ENCODE data around the gene CRISP1. TPM values are rescaled to one million over a fixed set of nuclear protein-coding genes. Genes with fewer than 3 reads are reported as not detected.
"Not testable (repeated sequence)": the region's sequence is repeated elsewhere in the genome, so short reads cannot be mapped to it uniquely, and the experiment has no call there.

Gene CRISP1
- total RNA-seq, 1 donor from 2014 or later: not detected

GRCh38 chr6:49847673-49848072, 18.7 kb downstream of the CRISP1 start:
- intact Hi-C loops (cut with DNase I): loop anchor here (2.0 kb wide), 1 partner anchor 223 kb away; no protein-coding TSS in a partner anchor
- DNase-seq (ENCODE audit: missing footprints): no peak
- ATAC-seq: no peak

DNA sequence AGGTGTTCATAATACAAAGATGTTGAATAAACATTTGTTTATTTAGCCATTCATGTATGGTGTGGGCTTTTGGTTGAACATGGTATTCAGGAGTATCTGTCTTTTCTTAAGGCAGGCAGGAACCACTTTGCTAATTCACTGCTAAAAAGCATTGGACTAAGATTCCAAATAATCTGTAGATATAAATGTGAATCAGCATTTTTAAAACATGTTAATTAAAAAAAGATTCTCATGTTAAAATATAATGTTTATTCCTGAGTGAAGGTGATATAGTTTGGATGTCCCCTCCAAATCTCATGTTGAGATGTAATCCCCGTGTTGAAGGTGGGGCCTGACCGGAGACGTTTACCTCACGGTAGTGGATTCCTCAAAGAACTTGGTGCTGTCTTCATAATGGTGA, 19.3 kb downstream of the CRISP1 start:
- no peak for DNase-seq (ENCODE audit: missing footprints)

GRCh38 chr6:49841424-49841823, 24.9 kb downstream of the CRISP1 start:
- DNase-seq (ENCODE audit: missing footprints) (no peak), ATAC-seq (no peak)
- intact Hi-C loops (cut with DNase I): no loop called here

More for the DNA sequence above, 19.3 kb downstream of the CRISP1 start:
- ATAC-seq: no peak
- intact Hi-C loops (cut with DNase I): no loop called here

GRCh38 chr6:49839957-49840356, 26.4 kb downstream of the CRISP1 start:
- intact Hi-C loops (cut with DNase I): no loop called here

DNA sequence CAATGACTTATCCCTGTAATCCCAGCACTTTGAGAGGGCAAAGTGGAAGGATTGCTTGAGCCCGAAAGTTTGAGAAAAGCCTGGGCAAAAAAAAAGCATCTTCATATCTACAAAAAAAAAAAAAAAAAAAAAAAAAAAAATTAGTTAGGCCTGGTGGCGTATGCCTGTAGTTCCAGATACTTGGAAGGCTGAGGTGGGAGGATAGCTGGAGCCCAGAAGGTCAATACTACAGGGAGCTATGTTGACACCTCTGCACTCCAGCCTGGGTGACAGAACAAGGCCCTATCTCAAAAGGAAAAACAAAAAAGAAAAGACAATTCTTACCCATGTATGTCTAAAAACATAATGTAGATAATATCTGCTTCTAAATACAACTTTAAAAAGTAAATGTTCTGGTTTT, 27.2 kb downstream of the CRISP1 start:
- ATAC-seq: no peak
- intact Hi-C loops (cut with DNase I): no loop called here
- no peak for DNase-seq (ENCODE audit: missing footprints)

More at GRCh38 chr6:49839957-49840356, 26.4 kb downstream of the CRISP1 start:
- ATAC-seq: no peak
- no peak for DNase-seq (ENCODE audit: missing footprints)

- no peak for DNase-seq (ENCODE audit: missing footprints)
- no peak for ATAC-seq
- intact Hi-C loops (cut with DNase I): no loop called here
Measured at GRCh38 chr6:49835140-49835539, 31.2 kb downstream of the CRISP1 start.

- ATAC-seq: no peak
- DNase-seq (ENCODE audit: missing footprints): no peak
- intact Hi-C loops (cut with DNase I): no loop called here
Measured at GRCh38 chr6:49833386-49833785, 32.9 kb downstream of the CRISP1 start.

- intact Hi-C loops (cut with DNase I): no loop called here
- ATAC-seq (no peak), DNase-seq (ENCODE audit: missing footprints) (no peak)
Measured at GRCh38 chr6:49826743-49827406, 39.5 kb downstream of the CRISP1 start.

GRCh38 chr6:49815166-49815565, 51.2 kb downstream of the CRISP1 start:
- DNase-seq (ENCODE audit: missing footprints) (no peak), ATAC-seq (no peak)
- intact Hi-C loops (cut with DNase I): no loop called here

DNA sequence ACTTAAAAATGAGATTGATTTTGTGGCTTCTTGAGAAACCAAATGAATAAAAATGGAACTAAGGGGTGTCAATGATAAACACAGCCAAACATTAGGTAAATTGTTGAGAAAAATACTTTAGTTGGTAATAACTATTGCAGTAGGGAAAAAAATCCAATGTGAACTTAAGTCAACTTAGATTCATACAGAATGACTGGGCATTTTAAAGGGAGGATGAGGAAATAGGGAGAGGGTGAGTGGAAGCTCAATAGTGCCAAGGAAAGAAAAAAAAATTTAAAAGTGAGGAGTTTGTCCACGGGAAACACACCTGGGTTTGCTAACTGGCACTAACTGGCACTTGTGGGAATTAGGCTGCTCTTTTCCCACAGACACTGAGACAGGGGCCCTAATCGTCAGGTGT, 53.1 kb downstream of the CRISP1 start:
- intact Hi-C loops (cut with DNase I): no loop called here
- DNase-seq (ENCODE audit: missing footprints): no peak
- no peak for ATAC-seq

DNA sequence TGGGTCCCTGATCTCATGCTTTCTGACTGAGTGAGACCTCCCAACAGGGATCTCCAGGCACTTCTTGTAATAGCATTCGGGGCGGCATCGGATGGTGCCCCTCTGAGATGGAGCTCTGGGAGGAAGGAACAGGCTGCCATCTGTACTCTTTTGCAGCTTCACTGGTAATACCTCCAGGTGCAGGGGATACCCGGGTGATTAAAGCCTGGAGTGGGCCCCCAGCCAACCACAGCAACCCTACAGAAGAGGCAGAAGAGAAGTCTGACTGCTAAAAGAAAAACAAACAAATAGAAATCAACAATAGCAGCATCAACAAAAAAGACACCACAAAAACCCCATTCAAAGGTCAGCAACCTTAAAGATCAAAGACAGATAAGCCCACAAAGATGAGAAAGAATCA, 60.2 kb downstream of the CRISP1 start:
- intact Hi-C loops (cut with DNase I): no loop called here
- ATAC-seq: no peak
- DNase-seq (ENCODE audit: missing footprints): no peak

DNA sequence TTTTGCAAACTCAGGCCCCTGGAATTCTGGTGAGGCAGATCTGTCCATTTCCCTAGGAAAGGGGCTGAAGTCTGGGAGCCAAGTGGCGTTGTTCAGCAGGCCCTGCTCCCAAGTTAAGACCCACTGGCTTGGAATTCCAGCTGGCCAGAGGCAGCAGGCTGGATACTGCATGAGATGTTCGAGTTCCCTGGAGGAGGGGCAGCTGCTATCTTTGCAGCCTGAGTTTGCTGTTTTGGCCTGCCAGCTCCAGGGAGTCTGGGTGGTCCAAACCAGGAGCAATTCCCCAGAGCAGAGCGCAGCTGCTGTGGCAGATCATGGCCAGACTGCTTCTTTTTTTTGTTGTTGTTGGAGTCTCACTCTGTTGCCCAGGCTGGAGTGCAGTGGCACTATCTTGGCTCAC, 61.1 kb downstream of the CRISP1 start:
- no peak for ATAC-seq
- DNase-seq (ENCODE audit: missing footprints): no peak
- intact Hi-C loops (cut with DNase I): no loop called here

DNA sequence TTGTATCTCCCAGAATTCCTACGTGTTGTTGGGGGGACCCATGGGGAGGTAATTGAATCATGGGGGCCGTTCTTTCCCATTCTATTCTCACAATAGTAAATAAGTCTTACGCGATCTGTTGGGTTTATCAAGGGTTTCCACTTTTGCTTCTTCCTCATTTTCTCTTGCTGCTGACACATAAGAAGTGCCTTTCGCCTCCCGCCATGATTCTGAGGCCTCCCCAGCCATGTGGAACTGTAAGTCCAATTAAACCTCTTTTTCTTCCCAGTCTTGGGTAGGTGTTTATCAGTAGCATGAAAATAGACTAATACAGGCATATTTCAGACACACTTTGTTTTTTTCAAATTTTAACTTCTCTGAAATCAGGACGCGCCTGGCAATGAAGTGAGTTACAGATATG, 64.8 kb downstream of the CRISP1 start:
- ATAC-seq: no peak
- DNase-seq (ENCODE audit: missing footprints): no peak
- intact Hi-C loops (cut with DNase I): no loop called here

DNA sequence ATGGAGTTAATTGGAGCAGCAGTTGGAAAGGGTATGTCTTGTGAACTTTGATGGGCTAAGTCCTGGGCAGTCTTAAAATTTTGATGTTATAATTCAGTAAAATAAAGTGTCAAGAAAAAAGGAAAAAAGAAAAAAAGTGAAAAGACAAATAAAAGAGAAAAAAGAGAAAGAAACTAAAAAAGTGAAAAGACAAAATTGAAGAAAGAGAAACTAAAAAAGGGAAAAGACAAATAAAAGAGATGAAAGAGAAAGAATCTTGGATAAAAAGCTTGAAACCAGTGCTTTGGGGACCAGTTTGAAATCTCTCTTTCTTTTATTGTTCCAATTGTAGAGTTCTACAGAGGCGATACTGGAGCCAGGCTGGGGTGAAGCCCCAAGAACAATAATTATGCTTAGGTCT, 67.2 kb downstream of the CRISP1 start:
- intact Hi-C loops (cut with DNase I): no loop called here
- ATAC-seq (no peak), DNase-seq (ENCODE audit: missing footprints) (no peak)

DNA sequence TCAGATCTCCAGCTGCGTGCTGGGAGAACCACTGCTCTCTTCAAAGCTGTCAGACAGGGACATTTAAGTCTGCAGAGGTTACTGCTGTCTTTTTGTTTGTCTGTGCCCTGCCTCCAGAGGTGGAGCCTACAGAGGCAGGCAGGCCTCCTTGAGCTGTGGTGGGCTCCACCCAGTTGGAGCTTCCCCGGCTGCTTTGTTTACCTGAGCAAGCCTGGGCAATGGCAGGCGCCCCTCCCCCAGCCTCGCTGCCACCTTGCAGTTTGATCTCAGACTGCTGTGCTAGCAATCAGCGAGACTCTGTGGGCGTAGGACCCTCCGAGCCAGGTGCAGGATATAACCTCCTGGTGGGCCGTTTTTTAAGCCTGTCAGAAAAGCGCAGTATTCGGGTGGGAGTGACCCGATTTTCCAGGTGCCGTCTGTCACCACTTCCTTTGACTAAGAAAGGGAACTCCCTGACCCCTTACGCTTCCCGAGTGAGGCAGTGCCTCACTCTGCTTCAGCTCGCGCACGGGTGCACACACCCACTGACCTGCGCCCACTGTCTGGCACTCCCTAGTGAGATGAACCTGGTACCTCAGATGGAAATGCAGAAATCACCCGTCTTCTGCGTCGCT, 69.4 kb downstream of the CRISP1 start:
- intact Hi-C loops (cut with DNase I); DNase-seq (ENCODE audit: missing footprints); ATAC-seq: not testable (repeated sequence)

DNA sequence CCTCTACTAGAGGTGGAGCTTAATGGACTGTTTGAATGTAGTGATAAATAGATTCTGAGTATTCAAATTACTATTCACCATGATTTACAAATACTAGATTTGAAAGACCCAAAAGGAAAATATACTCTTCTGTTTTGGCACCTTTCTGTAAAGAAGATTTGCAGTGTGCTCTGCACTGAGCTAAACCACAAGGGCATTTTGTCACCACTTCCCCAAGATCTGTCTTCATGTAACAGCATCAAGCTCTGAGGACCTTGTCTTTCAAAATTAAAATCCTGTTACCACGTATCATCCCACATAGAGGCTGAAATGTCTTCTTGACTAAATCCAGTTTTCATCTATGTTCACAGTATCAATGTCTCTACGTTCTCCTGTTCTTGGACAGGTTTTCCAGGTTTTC, 76.0 kb downstream of the CRISP1 start:
- ATAC-seq (no peak), DNase-seq (ENCODE audit: missing footprints) (no peak)
- intact Hi-C loops (cut with DNase I): no loop called here

GRCh38 chr6:49787176-49787575, 79.2 kb downstream of the CRISP1 start, which contains the start of gene PGK2:
Gene PGK2, minus strand, starts transcription at chr6:49787285. Its CDS starts 98 bp downstream, at chr6:49787187.
- ATAC-seq: no peak
- no peak for DNase-seq (ENCODE audit: missing footprints)
- intact Hi-C loops (cut with DNase I): no loop called here

GRCh38 chr6:49784272-49784671, 82.1 kb downstream of the CRISP1 start:
- intact Hi-C loops (cut with DNase I): no loop called here
- DNase-seq (ENCODE audit: missing footprints): no peak
- ATAC-seq: no peak
